ENCODE data around the gene KCNJ16. TPM values are rescaled to one million over a fixed set of nuclear protein-coding genes. Genes with fewer than 3 reads are reported as not detected.

Gene KCNJ16
- not detected in 2 replicates for total RNA-seq

GRCh38 chr17:70074956-70075355 is at the start of gene KCNJ16:
Gene KCNJ16, plus strand, starts transcription at chr17:70075225. Its CDS starts 56,863 bp downstream, at chr17:70132088.

GRCh38 chr17:70168977-70169708 is 94.1 kb downstream of the KCNJ16 start, which contains the start of gene KCNJ2:
Gene KCNJ2, plus strand, starts transcription at chr17:70169532. Its CDS starts 5,508 bp downstream, at chr17:70175040.

Other genes starting within 250 kb of the KCNJ16 start
- 0.53 and 0.58 TPM in 2 replicates for gene KCNJ2, start 94.3 kb downstream of the KCNJ16 start, total RNA-seq

All from myometrial cell (primary cell).